ENCODE data around the gene P3H1.
"Not testable (repeated sequence)": the region's sequence is repeated elsewhere in the genome, so short reads cannot be mapped to it uniquely, and the experiment has no call there.

DNA sequence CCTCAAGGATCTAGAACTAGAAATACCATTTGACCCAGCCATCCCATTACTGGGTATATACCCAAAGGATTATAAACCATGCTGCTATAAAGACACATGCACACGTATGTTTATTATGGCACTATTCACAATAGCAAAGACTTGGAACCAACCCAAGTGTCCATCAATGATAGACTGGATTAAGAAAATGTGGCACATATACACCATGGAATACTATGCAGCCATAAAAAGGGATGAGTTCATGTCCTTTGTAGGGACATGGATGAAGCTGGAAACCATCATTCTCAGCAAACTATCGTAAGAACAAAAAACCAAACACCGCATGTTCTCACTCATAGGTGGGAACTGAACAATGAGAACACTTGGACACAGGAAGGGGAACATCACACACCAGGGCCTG lies 48.0 kb upstream of the P3H1 start:
- TF ChIP-seq POLR2A, CTCF (IDR thresholded peaks at IDR 0.05): not testable (repeated sequence)
